Measurements from ENCODE around the gene UTP25.
"Not testable (repeated sequence)": the region's sequence is repeated elsewhere in the genome, so short reads cannot be mapped to it uniquely, and the experiment has no call there.

Gene UTP25

GRCh38 chr1:209898851-209899250, 71.1 kb downstream of the UTP25 start:
- not testable (repeated sequence) for DNase-seq (ENCODE audit: low read depth)

GRCh38 chr1:209899948-209900347, 72.2 kb downstream of the UTP25 start:
- DNase-seq (ENCODE audit: low read depth) = no peak

GRCh38 chr1:209900734-209901133, 73.0 kb downstream of the UTP25 start:
- DNase-seq (ENCODE audit: low read depth) = no peak

- DNase-seq (ENCODE audit: low read depth) = no peak
Measured at GRCh38 chr1:209901211-209901610, 73.4 kb downstream of the UTP25 start.

GRCh38 chr1:209904774-209905173, 77.0 kb downstream of the UTP25 start:
- DNase-seq (ENCODE audit: low read depth) = not testable (repeated sequence)
